ENCODE data around the gene CEP112.

Gene CEP112

GRCh38 chr17:65601145-65601544, 590.8 kb downstream of the CEP112 start:
- no peaks in the 10 kb centered on the region for H3K27me3 ChIP-seq (ENCODE audit: control insufficient read depth, insufficient read depth, low read length)
- H3K27ac ChIP-seq (ENCODE audit: low read depth, low read length) = no peak overlapping the region
- H3K4me3 ChIP-seq (ENCODE audit: low read depth, low read length) = no peak overlapping the region
- peaks cover 5% of the 10 kb centered on the region; the same call in 1 of the 2 replicates for H3K4me1 ChIP-seq (ENCODE audit: control insufficient read depth, insufficient read depth, low read length)
- no peak overlapping the region for H3K9ac ChIP-seq (ENCODE audit: low read depth, low read length)
- H3K9me3 ChIP-seq (ENCODE audit: control insufficient read depth, insufficient read depth, low read length) = no peaks in the 10 kb centered on the region
- H3K36me3 ChIP-seq (ENCODE audit: control insufficient read depth, insufficient read depth, low read length) = no peaks in the 10 kb centered on the region

GRCh38 chr17:65600518-65600917, 591.4 kb downstream of the CEP112 start:
- H3K4me3 ChIP-seq (ENCODE audit: low read depth, low read length) = no peak overlapping the region
- H3K9ac ChIP-seq (ENCODE audit: low read depth, low read length) = no peak overlapping the region
- H3K36me3 ChIP-seq (ENCODE audit: control insufficient read depth, insufficient read depth, low read length) = no peaks in the 10 kb centered on the region
- peaks cover 5% of the 10 kb centered on the region; the same call in 1 of the 2 replicates for H3K4me1 ChIP-seq (ENCODE audit: control insufficient read depth, insufficient read depth, low read length)
- no peaks in the 10 kb centered on the region for H3K27me3 ChIP-seq (ENCODE audit: control insufficient read depth, insufficient read depth, low read length)
- no peaks in the 10 kb centered on the region for H3K9me3 ChIP-seq (ENCODE audit: control insufficient read depth, insufficient read depth, low read length)
- no peak overlapping the region for H3K27ac ChIP-seq (ENCODE audit: low read depth, low read length)

DNA sequence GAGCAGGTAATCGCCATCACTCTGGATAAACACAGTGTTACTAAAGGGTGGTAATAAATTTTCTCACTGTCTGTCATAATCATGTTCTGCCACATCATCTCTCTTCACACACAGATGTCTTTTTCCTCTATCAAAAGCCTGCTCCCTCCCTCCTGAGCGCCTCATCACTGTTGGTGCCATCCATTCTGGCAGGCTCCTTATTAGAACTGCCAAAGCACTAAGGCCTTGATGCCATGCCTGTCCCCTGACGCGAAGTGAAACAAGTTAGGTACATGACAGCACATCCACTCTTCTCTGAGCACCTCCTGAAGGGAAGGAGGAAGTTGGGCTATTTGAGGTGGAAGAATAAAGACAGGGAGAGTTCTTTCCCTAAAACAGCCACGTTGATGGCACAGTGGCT, 592.3 kb downstream of the CEP112 start:
- Histone ChIP-seq H3K9ac (ENCODE audit: low read depth, low read length) (no peak overlapping the region), H3K27ac (ENCODE audit: low read depth, low read length) (no peak overlapping the region), H3K27me3 (ENCODE audit: control insufficient read depth, insufficient read depth, low read length) (no peaks in the 10 kb centered on the region), H3K4me3 (ENCODE audit: low read depth, low read length) (no peak overlapping the region), H3K36me3 (ENCODE audit: control insufficient read depth, insufficient read depth, low read length) (no peaks in the 10 kb centered on the region), H3K9me3 (ENCODE audit: control insufficient read depth, insufficient read depth, low read length) (no peaks in the 10 kb centered on the region), H3K4me1 (ENCODE audit: control insufficient read depth, insufficient read depth, low read length) (peaks cover 8% of the 10 kb centered on the region)

DNA sequence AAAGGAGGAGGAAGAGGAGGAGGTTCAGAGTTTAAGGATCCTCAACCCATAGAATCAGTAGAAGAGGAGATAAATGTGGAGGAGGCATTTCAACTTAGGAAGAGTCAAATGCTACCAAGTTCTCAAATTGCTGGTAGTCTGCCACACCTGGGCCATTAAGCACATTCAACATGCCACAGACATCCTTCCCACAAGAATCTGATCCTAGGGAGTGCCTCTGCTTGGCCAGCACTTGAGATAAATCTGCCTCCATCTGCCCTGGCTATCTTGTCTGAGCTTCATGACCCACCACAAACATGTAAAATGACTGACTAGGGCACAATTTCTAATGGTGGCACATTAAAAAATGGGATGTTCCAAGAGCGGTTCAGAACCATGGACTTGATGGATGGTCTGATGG, 593.2 kb downstream of the CEP112 start:
- Histone ChIP-seq H3K27ac (ENCODE audit: low read depth, low read length) (no peak overlapping the region), H3K9ac (ENCODE audit: low read depth, low read length) (no peak overlapping the region), H3K4me3 (ENCODE audit: low read depth, low read length) (no peak overlapping the region), H3K4me1 (ENCODE audit: control insufficient read depth, insufficient read depth, low read length) (peaks cover 17% of the 10 kb centered on the region), H3K27me3 (ENCODE audit: control insufficient read depth, insufficient read depth, low read length) (no peaks in the 10 kb centered on the region), H3K9me3 (ENCODE audit: control insufficient read depth, insufficient read depth, low read length) (no peaks in the 10 kb centered on the region), H3K36me3 (ENCODE audit: control insufficient read depth, insufficient read depth, low read length) (no peaks in the 10 kb centered on the region)

GRCh38 chr17:65595071-65595656, 596.8 kb downstream of the CEP112 start:
- H3K4me1 ChIP-seq (ENCODE audit: control insufficient read depth, insufficient read depth, low read length) = peaks cover 30% of the 10 kb centered on the region
- H3K4me3 ChIP-seq (ENCODE audit: low read depth, low read length) = no peak overlapping the region
- H3K36me3 ChIP-seq (ENCODE audit: control insufficient read depth, insufficient read depth, low read length) = no peaks in the 10 kb centered on the region
- H3K27ac ChIP-seq (ENCODE audit: low read depth, low read length) = peak overlapping the region; percentile 81
- no peaks in the 10 kb centered on the region; the same call in 1 of the 2 replicates for H3K27me3 ChIP-seq (ENCODE audit: control insufficient read depth, insufficient read depth, low read length)
- H3K9ac ChIP-seq (ENCODE audit: low read depth, low read length) = no peak overlapping the region
- H3K9me3 ChIP-seq (ENCODE audit: control insufficient read depth, insufficient read depth, low read length) = no peaks in the 10 kb centered on the region

- Histone ChIP-seq H3K9ac (ENCODE audit: low read depth, low read length) (no peak overlapping the region), H3K9me3 (ENCODE audit: control insufficient read depth, insufficient read depth, low read length) (no peaks in the 10 kb centered on the region)
Observed at GRCh38 chr17:65593855-65594845, 597.8 kb downstream of the CEP112 start.

GRCh38 chr17:65593092-65593854, 598.7 kb downstream of the CEP112 start:
- Histone ChIP-seq H3K27ac (ENCODE audit: low read depth, low read length) (peak overlapping the region; percentile 82), H3K4me1 (ENCODE audit: control insufficient read depth, insufficient read depth, low read length) (peaks cover 30% of the 10 kb centered on the region)

More at GRCh38 chr17:65593855-65594845, 597.8 kb downstream of the CEP112 start:
- Histone ChIP-seq H3K27me3 (ENCODE audit: control insufficient read depth, insufficient read depth, low read length) (no peaks in the 10 kb centered on the region; the same call in 1 of the 2 replicates), H3K4me3 (ENCODE audit: low read depth, low read length) (peak overlapping the region; percentile 46), H3K4me1 (ENCODE audit: control insufficient read depth, insufficient read depth, low read length) (peaks cover 30% of the 10 kb centered on the region), H3K27ac (ENCODE audit: low read depth, low read length) (peak overlapping the region; percentile 81), H3K36me3 (ENCODE audit: control insufficient read depth, insufficient read depth, low read length) (no peaks in the 10 kb centered on the region)

DNA sequence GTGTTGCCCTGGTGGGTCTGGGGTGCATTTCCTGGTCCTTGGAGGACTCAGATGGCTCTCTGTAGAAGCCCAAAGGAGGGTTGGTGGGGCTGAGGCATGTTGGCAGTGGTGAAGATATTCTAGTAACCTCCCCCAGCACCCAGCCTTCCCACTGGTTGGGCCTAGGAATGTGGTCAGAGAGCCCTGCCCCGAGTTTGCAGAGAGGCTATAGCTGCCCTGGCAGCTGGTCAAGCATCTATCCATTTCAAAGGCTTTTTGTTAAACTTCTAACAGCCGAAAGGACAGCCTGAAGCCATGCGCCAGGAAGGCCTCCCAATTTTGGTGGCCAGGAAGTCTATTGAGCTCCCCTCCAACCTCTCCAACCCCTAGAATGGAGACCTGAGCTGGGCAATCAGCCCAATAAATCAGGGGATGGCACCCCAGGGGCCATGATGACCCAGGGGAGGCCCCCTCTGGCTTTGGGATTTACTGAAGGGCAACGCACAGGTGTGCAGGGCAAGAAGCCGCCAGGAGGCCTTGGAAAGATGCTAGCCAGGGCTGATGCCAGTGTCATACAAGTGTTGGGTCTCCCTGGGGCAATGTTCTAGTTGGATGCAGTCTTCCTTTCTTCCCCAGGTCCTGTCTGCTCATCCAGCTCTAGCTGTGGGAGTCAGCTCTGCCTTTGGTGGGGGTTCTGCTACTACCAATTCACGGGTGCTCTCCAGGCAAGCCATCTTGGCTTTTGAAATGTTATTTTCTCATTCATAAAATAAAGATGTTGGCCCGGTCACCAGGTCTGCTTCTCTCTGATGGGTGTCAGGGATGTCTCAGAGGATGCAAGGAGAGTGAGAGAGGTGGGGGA, 599.6 kb downstream of the CEP112 start:
- Histone ChIP-seq H3K9ac (ENCODE audit: low read depth, low read length) (no peak overlapping the region), H3K27me3 (ENCODE audit: control insufficient read depth, insufficient read depth, low read length) (no peaks in the 10 kb centered on the region; the same call in 1 of the 2 replicates), H3K27ac (ENCODE audit: low read depth, low read length) (peak overlapping the region; percentile 82), H3K4me3 (ENCODE audit: low read depth, low read length) (no peak overlapping the region), H3K4me1 (ENCODE audit: control insufficient read depth, insufficient read depth, low read length) (peaks cover 31% of the 10 kb centered on the region), H3K9me3 (ENCODE audit: control insufficient read depth, insufficient read depth, low read length) (no peaks in the 10 kb centered on the region), H3K36me3 (ENCODE audit: control insufficient read depth, insufficient read depth, low read length) (no peaks in the 10 kb centered on the region)

More at GRCh38 chr17:65593092-65593854, 598.7 kb downstream of the CEP112 start:
- Histone ChIP-seq H3K4me3 (ENCODE audit: low read depth, low read length) (peak overlapping the region; percentile 46), H3K9me3 (ENCODE audit: control insufficient read depth, insufficient read depth, low read length) (no peaks in the 10 kb centered on the region), H3K27me3 (ENCODE audit: control insufficient read depth, insufficient read depth, low read length) (no peaks in the 10 kb centered on the region; the same call in 1 of the 2 replicates), H3K9ac (ENCODE audit: low read depth, low read length) (no peak overlapping the region), H3K36me3 (ENCODE audit: control insufficient read depth, insufficient read depth, low read length) (no peaks in the 10 kb centered on the region)

DNA sequence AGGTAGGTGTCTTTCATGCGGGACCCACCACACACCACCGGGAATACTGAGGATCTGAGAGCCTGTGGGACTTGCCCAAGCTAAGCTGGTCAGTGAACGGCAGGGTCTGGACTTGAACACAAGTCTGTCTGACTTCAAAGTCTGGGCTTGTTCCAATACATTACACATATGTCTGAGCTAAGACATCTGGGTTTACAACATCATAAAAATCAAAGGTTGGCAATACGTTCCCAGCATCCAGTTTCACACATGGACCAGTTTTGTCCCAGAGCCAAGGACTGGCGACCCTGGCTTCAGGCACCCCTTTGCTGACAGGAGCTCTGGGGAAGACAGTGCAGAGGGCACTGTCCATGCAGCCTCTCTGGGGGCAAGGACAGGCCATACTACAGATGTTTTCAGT, 602.6 kb downstream of the CEP112 start:
- Histone ChIP-seq H3K9ac (ENCODE audit: low read depth, low read length) (no peak overlapping the region), H3K27ac (ENCODE audit: low read depth, low read length) (no peak overlapping the region), H3K36me3 (ENCODE audit: control insufficient read depth, insufficient read depth, low read length) (no peaks in the 10 kb centered on the region), H3K4me3 (ENCODE audit: low read depth, low read length) (no peak overlapping the region), H3K4me1 (ENCODE audit: control insufficient read depth, insufficient read depth, low read length) (peaks cover 29% of the 10 kb centered on the region), H3K27me3 (ENCODE audit: control insufficient read depth, insufficient read depth, low read length) (no peaks in the 10 kb centered on the region; the same call in 1 of the 2 replicates), H3K9me3 (ENCODE audit: control insufficient read depth, insufficient read depth, low read length) (no peaks in the 10 kb centered on the region)

Data from HUES48 (cell line).